Gastroesophageal sphincter (tissue), 4 donors: ENCODE results near the gene MCM5. TPM values are rescaled to one million over a fixed set of nuclear protein-coding genes. Genes with fewer than 3 reads are reported as not detected.

ENCODE experiments used
- ATAC-seq: fragments of 150-250 bp; one replicate; pipeline ENCODE4 v1.9.1; 2016; ENCODE audit warnings: mild to moderate bottlenecking, moderate library complexity
- H3K27ac ChIP-seq, 4 donors: fragments of 200-600 bp; sonication (generic) in 3 of 4; 1 replicate in 3 of 4; 2 replicates in 1 of 4; pipeline ENCODE4 v1.5.1; 2016 to 2019
- H3K27me3 ChIP-seq: fragments of 200-600 bp; sonication (generic); one replicate; pipeline ENCODE4 v1.5.1; 2019
- H3K36me3 ChIP-seq, 2 donors: fragments of 200-600 bp; sonication (generic); one replicate each; pipeline ENCODE4 v1.5.1; 2019; ENCODE audit warnings: control low read depth in 1 of 2
- H3K4me1 ChIP-seq, 3 donors: fragments of 200-600 bp; sonication (generic); 1 replicate in 2 of 3; 2 replicates in 1 of 3; pipeline ENCODE4 v1.5.1; 2016 to 2019; ENCODE audit warnings: control low read depth in 2 of 3
- H3K4me3 ChIP-seq, 2 donors: fragments of 200-600 bp; sonication (generic); one replicate each; pipeline ENCODE4 v1.5.1; 2019; ENCODE audit warnings: mild to moderate bottlenecking in 1 of 2, moderate library complexity in 1 of 2
- H3K9me3 ChIP-seq, 3 donors: fragments of 200-600 bp; sonication (generic); one replicate each; pipeline ENCODE4 v1.5.1; 2017 to 2019; ENCODE audit warnings: control low read depth in 2 of 3
- CTCF ChIP-seq, 4 experiments: fragments of 200-600 bp in 2 of 4; fragments of 450-650 bp in 2 of 4; sonication (generic) in 1 of 4; IDR thresholded peaks; one replicate each; pipeline ENCODE4 v1.5.1; 2017 to 2019; ENCODE audit warnings: antibody characterized with exemption in 4 of 4, mild to moderate bottlenecking in 2 of 4, moderate library complexity in 2 of 4
- EP300 ChIP-seq: sonication (generic); formaldehyde crosslinking; IDR thresholded peaks from one replicate; pipeline ENCODE4 v1.6.1; 2017; ENCODE audit warnings: antibody characterized with exemption, mild to moderate bottlenecking
- POLR2A ChIP-seq, 2 donors: fragments of 450-650 bp; IDR thresholded peaks; one replicate each; pipeline ENCODE4 v1.6.1; 2017; ENCODE audit warnings: antibody characterized with exemption in 2 of 2, mild to moderate bottlenecking in 2 of 2, moderate library complexity in 1 of 2
- POLR2AphosphoS5 ChIP-seq: sonication (generic); formaldehyde crosslinking; IDR thresholded peaks from one replicate; pipeline ENCODE4 v1.6.1; 2017; ENCODE audit warnings: antibody characterized with exemption
- WGBS, 2 donors: methylation state at CpG; one replicate each; pipeline ENCODE4 v1.1.5; 2018; ENCODE audit warnings: low coverage in 1 of 2; 5-methylcytosine and 5-hydroxymethylcytosine counted together
- total RNA-seq, 4 donors: library from RNA; depleted of rRNA; stranded (reverse); fragments of >200 nt; gene quantifications; one replicate each; pipeline ENCODE4 v1.1.0, GENCODE V29; 2016

Gene MCM5
- total RNA-seq, 4 donors from 2014 or later = 14.5 to 19.2 (median 15.3) TPM

DNA sequence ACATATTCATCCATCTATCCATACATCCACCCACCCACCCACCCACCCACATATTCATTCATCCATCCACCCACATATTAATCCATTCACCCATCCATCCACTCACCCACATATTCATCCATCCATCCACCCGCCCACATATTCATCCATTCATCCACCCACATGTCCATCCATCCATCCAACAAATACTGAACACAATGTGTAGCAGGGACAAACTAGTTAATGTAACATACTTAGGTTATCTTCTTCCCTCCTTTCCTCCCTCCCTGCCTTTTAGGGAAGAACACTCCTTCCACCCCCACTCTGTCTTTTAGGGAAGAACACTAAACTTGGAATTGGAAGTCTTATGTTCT lies 39.4 kb downstream of the MCM5 start:
- TF ChIP-seq EP300 (no peak), POLR2AphosphoS5 (no peak), POLR2A (IDR thresholded peaks at IDR 0.05) (no peak), CTCF (IDR thresholded peaks at IDR 0.05) (no peak)
- WGBS, 2 donors = 86% methylated on average over 1 of the region's 1 CpG; no CpG with 5 or more reads in 1 of the 2 donors
- no peak for ATAC-seq
- no peaks in the 10 kb centered on the region for H3K4me1 ChIP-seq
- H3K27me3 ChIP-seq = no peaks in the 10 kb centered on the region
- H3K27ac ChIP-seq = no peak overlapping the region
- H3K36me3 ChIP-seq = peaks cover 0 to under 1% of the 10 kb centered on the region in 2 donors
- H3K9me3 ChIP-seq = peaks cover 0 to 2% (median 0%) of the 10 kb centered on the region in 3 donors
- no peak overlapping the region for H3K4me3 ChIP-seq

GRCh38 chr22:35440129-35440528 lies 40.2 kb downstream of the MCM5 start:
- Histone ChIP-seq H3K4me3 (no peak overlapping the region), H3K36me3 (no peaks in the 10 kb centered on the region), H3K27me3 (no peaks in the 10 kb centered on the region), H3K4me1 (no peaks in the 10 kb centered on the region), H3K9me3 (no peaks in the 10 kb centered on the region), H3K27ac (no peak overlapping the region)
- ATAC-seq = no peak
- TF ChIP-seq CTCF (IDR thresholded peaks at IDR 0.05) (no peak), POLR2A (IDR thresholded peaks at IDR 0.05) (no peak), EP300 (no peak), POLR2AphosphoS5 (no peak)
- 74% methylated on average over 2 of the region's 3 CpGs; no CpG with 5 or more reads in 1 of the 2 donors for WGBS, 2 donors

GRCh38 chr22:35441489-35442100 lies 41.7 kb downstream of the MCM5 start:
- Histone ChIP-seq H3K27ac (no peak overlapping the region), H3K36me3 (no peaks in the 10 kb centered on the region), H3K4me3 (no peak overlapping the region), H3K4me1 (peaks cover 0 to 13% (median 3%) of the 10 kb centered on the region in 3 donors), H3K9me3 (no peaks in the 10 kb centered on the region), H3K27me3 (no peaks in the 10 kb centered on the region)
- TF ChIP-seq EP300 (no peak), POLR2A (IDR thresholded peaks at IDR 0.05) (no peak), CTCF (IDR thresholded peaks at IDR 0.05) (no peak), POLR2AphosphoS5 (no peak)
- no peak for ATAC-seq
- WGBS, 2 donors = 87 to 90% methylated on average over 4 to 5 of the region's 9 CpGs

DNA sequence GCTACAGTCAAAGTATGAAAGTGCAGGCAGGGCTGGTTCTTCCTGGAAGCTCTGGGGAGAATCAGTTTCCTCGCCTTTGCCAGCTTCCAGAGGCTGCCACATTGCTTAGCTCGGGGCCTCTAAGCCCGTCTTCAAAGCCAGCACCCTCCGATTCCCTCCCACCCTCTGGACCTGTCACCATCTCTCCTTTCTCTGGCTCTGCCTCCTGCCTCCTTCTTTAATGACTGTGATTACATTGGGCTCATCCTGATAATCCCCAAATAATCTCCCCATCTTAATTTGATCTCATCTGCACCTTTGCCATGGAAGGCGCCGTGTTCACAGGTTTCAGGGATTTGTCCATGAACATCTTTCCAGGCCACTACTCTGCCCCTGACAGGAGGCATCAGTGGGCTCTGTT lies 42.5 kb downstream of the MCM5 start:
- Histone ChIP-seq H3K27ac (no peak overlapping the region), H3K4me1 (peaks cover 0 to 19% (median 3%) of the 10 kb centered on the region in 3 donors), H3K4me3 (no peak overlapping the region), H3K27me3 (no peaks in the 10 kb centered on the region), H3K36me3 (no peaks in the 10 kb centered on the region), H3K9me3 (no peaks in the 10 kb centered on the region)
- WGBS, 2 donors = 79 to 88% methylated on average over 4 to 6 of the region's 6 CpGs
- no peak for TF ChIP-seq CTCF (IDR thresholded peaks at IDR 0.05)
- no peak for TF ChIP-seq EP300
- no peak for TF ChIP-seq POLR2A (IDR thresholded peaks at IDR 0.05)
- no peak for TF ChIP-seq POLR2AphosphoS5
- no peak for ATAC-seq

- no peaks in the 10 kb centered on the region for H3K9me3 ChIP-seq
- no peak for ATAC-seq
- H3K4me3 ChIP-seq = no peak overlapping the region
- H3K27ac ChIP-seq = no peak overlapping the region
- H3K36me3 ChIP-seq = no peaks in the 10 kb centered on the region
- no peak for TF ChIP-seq CTCF (IDR thresholded peaks at IDR 0.05)
- TF ChIP-seq EP300 = no peak
- TF ChIP-seq POLR2AphosphoS5 = no peak
- TF ChIP-seq POLR2A (IDR thresholded peaks at IDR 0.05) = no peak
- no peaks in the 10 kb centered on the region for H3K27me3 ChIP-seq
- H3K4me1 ChIP-seq = peaks cover 0 to 24% (median 3%) of the 10 kb centered on the region in 3 donors
- 100% methylated on average over 1 to 4 of the region's 6 CpGs for WGBS, 2 donors
These were observed 43.4 kb downstream of the MCM5 start for GRCh38 chr22:35443338-35443737.
